Measurements from ENCODE around the gene RUNX1. TPM values are rescaled to one million over a fixed set of nuclear protein-coding genes. Genes with fewer than 3 reads are reported as not detected.
"Not testable (repeated sequence)": the region's sequence is repeated elsewhere in the genome, so short reads cannot be mapped to it uniquely, and the experiment has no call there.

Gene RUNX1
- total RNA-seq, 4 donors from 2014 or later: 2.9 to 18.7 (median 7.7) TPM

DNA sequence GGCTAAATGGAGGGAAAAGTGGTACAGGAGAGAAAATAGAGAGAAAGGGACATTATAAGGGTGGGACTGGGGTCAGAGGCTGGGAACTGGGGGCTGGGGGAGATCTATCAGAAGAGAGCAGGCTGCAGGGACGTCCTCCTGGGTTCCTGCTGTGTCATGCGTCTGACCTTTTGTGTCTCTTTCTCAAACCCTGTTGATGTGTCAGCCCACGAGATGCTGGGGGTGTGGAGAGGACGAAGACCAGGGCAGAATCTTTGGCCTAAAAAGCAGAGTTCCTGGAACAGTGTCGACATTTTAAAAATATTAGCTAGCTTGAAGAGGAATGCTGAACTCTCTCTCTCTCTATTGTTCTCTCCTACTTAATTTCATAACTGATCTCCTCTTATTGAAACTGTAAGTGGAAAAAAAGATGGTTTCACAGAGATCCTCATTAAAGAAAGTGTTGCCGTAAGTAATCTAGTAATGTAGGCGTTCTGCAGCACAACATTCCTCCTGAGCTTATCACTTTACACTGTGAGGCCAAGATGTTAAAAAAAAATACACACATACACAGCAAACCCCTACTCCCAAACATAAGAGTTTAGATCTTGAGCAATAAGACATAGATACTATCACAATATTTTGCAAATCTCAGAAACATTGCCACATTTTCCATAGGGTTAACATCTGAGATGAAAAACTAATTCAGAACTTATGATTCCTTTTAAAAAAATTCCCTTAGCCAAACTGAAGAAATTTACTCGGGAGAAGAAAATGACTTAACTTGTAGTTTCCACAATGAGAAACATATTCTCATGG lies 52.6 kb downstream of the RUNX1 start:
- peak in 1 of 2 donors; percentile 9 for DNase-seq
- H3K36me3 ChIP-seq: no peaks in the 10 kb centered on the region
- TF ChIP-seq POLR2A (IDR thresholded peaks at IDR 0.05): no peak
- TF ChIP-seq, protein P1, sequence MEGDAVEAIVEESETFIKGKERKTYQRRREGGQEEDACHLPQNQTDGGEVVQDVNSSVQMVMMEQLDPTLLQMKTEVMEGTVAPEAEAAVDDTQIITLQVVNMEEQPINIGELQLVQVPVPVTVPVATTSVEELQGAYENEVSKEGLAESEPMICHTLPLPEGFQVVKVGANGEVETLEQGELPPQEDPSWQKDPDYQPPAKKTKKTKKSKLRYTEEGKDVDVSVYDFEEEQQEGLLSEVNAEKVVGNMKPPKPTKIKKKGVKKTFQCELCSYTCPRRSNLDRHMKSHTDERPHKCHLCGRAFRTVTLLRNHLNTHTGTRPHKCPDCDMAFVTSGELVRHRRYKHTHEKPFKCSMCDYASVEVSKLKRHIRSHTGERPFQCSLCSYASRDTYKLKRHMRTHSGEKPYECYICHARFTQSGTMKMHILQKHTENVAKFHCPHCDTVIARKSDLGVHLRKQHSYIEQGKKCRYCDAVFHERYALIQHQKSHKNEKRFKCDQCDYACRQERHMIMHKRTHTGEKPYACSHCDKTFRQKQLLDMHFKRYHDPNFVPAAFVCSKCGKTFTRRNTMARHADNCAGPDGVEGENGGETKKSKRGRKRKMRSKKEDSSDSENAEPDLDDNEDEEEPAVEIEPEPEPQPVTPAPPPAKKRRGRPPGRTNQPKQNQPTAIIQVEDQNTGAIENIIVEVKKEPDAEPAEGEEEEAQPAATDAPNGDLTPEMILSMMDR (IDR thresholded peaks at IDR 0.05): no peak
- H3K9me3 ChIP-seq: no peaks in the 10 kb centered on the region
- no peak overlapping the region for H3K27ac ChIP-seq
- H3K4me1 ChIP-seq: no peaks in the 10 kb centered on the region
- WGBS, 2 donors: 73 to 77% methylated on average over 8 of the region's 8 CpGs
- intact Hi-C loops (cut with DNase I): no loop called here
- H3K27me3 ChIP-seq: no peaks in the 10 kb centered on the region
- H3K4me3 ChIP-seq (replicated peaks in 1 of 3): no peak overlapping the region

DNA sequence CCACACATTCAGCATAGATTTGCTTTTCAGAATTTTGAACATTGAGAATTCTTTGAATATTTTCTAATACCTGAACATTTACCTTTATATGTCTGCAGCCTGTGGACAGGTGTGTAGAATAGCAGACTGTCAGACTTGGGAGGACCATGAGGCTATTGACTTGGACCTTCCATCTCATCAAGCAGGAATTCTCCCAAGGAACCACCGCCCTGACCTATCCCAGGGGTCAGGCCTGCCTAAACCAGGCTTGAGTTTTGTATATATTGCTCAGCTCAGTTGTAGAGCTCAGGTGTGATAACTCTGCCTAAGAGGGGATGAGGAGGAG lies 53.2 kb downstream of the RUNX1 start:
- H3K36me3 ChIP-seq: no peaks in the 10 kb centered on the region
- no peaks in the 10 kb centered on the region for H3K4me1 ChIP-seq
- no peaks in the 10 kb centered on the region for H3K27me3 ChIP-seq
- H3K4me3 ChIP-seq (replicated peaks in 1 of 3): no peak overlapping the region
- 85 to 100% methylated on average over 1 of the region's 1 CpG for WGBS, 2 donors
- intact Hi-C loops (cut with DNase I): no loop called here
- no peaks in the 10 kb centered on the region for H3K9me3 ChIP-seq
- DNase-seq: no peak
- no peak overlapping the region for H3K27ac ChIP-seq
- no peak for TF ChIP-seq POLR2A (IDR thresholded peaks at IDR 0.05)
- TF ChIP-seq, protein P1 (IDR thresholded peaks at IDR 0.05): no peak

DNA sequence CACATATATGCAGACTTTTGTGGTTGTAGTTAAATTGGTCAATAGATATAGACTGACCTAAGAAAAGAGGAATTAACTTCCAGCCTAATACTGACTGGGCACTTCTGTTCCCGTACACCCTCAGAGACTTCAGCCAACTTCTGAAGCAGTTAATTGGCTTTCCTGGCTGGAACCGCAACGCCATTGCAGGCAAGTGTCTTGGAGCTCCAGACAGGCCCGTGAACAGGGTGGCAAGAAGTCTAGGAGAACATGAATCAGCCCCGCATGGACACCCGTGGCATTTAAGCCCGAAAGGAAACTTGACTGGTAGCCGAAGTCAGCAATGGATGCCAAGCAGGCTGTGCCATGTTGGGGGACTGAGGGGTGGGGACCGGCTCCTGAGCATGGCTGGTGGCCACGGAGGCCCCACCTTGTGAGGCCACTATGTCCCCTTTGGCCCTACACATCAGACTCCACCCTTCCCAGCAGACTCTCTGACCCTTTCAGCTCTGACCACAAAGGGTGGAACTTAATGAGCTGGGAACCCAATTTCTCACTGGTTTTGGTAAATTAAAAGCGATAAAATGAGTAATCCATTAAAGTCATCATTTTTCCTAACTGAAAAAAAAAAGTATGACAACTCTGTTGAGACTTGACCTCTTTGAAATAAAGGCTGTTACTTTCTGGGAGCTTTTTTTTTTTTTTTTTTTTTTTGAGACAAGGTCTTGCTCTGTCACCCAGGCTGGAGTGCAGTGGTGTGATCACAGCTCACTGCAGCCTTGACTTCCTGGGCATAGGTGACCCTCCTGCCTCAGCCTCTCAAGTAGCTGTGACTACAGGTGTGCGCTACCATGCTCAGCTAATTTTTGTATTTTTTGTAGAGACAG lies 54.1 kb downstream of the RUNX1 start:
- Histone ChIP-seq H3K4me1 (no peaks in the 10 kb centered on the region), H3K27me3 (no peaks in the 10 kb centered on the region), H3K9me3 (no peaks in the 10 kb centered on the region), H3K27ac (peak overlapping the region in 1 of 3 donors; percentile 30), H3K4me3 (replicated peaks in 1 of 3) (no peak overlapping the region), H3K36me3 (no peaks in the 10 kb centered on the region)
- intact Hi-C loops (cut with DNase I): no loop called here
- DNase-seq: no peak
- 76 to 82% methylated on average over 12 of the region's 12 CpGs for WGBS, 2 donors
- no peak for TF ChIP-seq POLR2A (IDR thresholded peaks at IDR 0.05)
- TF ChIP-seq, protein P1 (IDR thresholded peaks at IDR 0.05): no peak

DNA sequence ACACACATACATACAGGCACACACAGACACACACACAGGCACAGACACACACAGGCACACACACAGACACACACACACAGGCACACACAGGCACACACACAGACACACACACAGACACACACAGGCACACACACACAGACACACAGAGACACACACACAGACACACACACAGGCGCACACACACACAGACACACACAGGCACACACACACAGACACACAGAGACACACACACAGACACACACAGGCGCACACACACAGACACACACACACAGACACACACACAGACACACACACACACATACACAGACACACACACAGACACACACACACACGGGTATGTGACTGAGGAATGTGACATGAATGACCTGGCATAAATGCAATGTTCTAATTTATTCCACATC lies 55.6 kb downstream of the RUNX1 start:
- 70 to 71% methylated on average over 2 to 3 of the region's 3 CpGs for WGBS, 2 donors
- H3K4me1 ChIP-seq; H3K4me3 ChIP-seq (replicated peaks in 1 of 3); intact Hi-C loops (cut with DNase I); H3K36me3 ChIP-seq; DNase-seq; H3K27ac ChIP-seq; H3K9me3 ChIP-seq; H3K27me3 ChIP-seq: not testable (repeated sequence)

DNA sequence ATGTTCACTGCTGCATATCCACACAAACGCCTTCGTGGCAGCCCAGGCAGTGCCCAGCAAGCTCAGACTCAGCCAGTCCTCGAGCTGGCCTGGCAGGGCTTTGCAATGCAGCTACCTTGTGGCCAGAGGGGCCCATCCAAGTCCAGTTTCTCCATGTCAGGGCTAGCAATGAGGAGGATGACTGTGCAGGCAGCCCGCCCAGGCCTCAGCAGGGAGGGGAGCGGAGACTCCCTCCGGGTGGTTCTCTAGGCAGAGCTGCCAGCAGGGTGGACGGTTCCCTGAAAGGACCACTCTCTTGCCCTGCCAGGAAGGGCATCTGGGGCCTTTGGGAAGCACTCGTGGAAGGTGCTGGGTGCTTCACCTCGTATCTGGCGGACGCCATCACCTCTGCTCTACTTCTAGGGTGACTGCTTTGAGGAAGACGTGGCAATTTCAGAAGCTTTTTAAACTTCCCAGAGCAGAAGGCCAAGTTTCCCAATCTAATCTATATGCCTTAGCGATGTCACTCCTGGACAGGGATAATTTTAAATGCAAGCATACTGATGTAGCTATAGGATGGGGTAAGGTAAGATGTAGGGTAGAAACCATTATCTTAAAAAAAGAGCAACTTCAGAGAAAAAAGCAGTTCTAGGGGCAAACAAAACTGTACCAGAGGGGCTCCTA lies 56.2 kb downstream of the RUNX1 start:
- intact Hi-C loops (cut with DNase I): no loop called here
- H3K4me3 ChIP-seq (replicated peaks in 1 of 3): no peak overlapping the region
- no peaks in the 10 kb centered on the region for H3K36me3 ChIP-seq
- H3K4me1 ChIP-seq: no peaks in the 10 kb centered on the region
- no peaks in the 10 kb centered on the region for H3K9me3 ChIP-seq
- H3K27me3 ChIP-seq: no peaks in the 10 kb centered on the region
- DNase-seq: peak; percentile 5 to 18
- 79 to 82% methylated on average over 12 to 13 of the region's 13 CpGs for WGBS, 2 donors
- TF ChIP-seq, protein P1 (IDR thresholded peaks at IDR 0.05): no peak
- no peak overlapping the region for H3K27ac ChIP-seq
